Breast epithelium (tissue), 3 donors: ENCODE data around the gene TATDN2.

Experiments used
- POLR2A ChIP-seq: fragments of 450-650 bp; IDR thresholded peaks from one replicate; pipeline ENCODE4 v1.6.1; 2016; ENCODE audit warnings: antibody characterized with exemption, mild to moderate bottlenecking, moderate library complexity
- POLR2AphosphoS5 ChIP-seq, 3 donors: sonication (generic); formaldehyde crosslinking; IDR thresholded peaks; one replicate each; pipeline ENCODE4 v1.6.1; 2017; ENCODE audit warnings: antibody characterized with exemption in 3 of 3
- TF ChIP-seq, protein P1 (sequence below), 3 donors: fragments of 450-650 bp; IDR thresholded peaks; one replicate each; pipeline ENCODE4 v1.5.1; 2016 to 2017; ENCODE audit warnings: antibody characterized with exemption in 3 of 3, mild to moderate bottlenecking in 3 of 3, moderate library complexity in 3 of 3

- TF ChIP-seq, protein P1, sequence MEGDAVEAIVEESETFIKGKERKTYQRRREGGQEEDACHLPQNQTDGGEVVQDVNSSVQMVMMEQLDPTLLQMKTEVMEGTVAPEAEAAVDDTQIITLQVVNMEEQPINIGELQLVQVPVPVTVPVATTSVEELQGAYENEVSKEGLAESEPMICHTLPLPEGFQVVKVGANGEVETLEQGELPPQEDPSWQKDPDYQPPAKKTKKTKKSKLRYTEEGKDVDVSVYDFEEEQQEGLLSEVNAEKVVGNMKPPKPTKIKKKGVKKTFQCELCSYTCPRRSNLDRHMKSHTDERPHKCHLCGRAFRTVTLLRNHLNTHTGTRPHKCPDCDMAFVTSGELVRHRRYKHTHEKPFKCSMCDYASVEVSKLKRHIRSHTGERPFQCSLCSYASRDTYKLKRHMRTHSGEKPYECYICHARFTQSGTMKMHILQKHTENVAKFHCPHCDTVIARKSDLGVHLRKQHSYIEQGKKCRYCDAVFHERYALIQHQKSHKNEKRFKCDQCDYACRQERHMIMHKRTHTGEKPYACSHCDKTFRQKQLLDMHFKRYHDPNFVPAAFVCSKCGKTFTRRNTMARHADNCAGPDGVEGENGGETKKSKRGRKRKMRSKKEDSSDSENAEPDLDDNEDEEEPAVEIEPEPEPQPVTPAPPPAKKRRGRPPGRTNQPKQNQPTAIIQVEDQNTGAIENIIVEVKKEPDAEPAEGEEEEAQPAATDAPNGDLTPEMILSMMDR (IDR thresholded peaks at IDR 0.05): no peak
- no peak for TF ChIP-seq POLR2A
- no peak for TF ChIP-seq POLR2AphosphoS5 (IDR thresholded peaks at IDR 0.05)
Measured at GRCh38 chr3:10304905-10305304, 56.6 kb downstream of the TATDN2 start.
